ENCODE results near the gene TTC4.

GRCh38 chr1:54764922-54765561, 49.4 kb downstream of the TTC4 start:
- no peak for TF ChIP-seq CTCF (IDR thresholded peaks at IDR 0.05; ENCODE audit: low read depth, low read length, poor library complexity, severe bottlenecking)
- no peak for TF ChIP-seq EZH2phosphoT487 (IDR thresholded peaks at IDR 0.05; ENCODE audit: borderline replicate concordance, low read length)

Data from DOHH2 (cell line).